ENCODE data around the gene SLC12A7. TPM values are rescaled to one million over a fixed set of nuclear protein-coding genes. Genes with fewer than 3 reads are reported as not detected.
"Not testable (repeated sequence)": the region's sequence is repeated elsewhere in the genome, so short reads cannot be mapped to it uniquely, and the experiment has no call there.

Gene SLC12A7
- total RNA-seq, 1 donor from 2014 or later: 24.5 TPM

DNA sequence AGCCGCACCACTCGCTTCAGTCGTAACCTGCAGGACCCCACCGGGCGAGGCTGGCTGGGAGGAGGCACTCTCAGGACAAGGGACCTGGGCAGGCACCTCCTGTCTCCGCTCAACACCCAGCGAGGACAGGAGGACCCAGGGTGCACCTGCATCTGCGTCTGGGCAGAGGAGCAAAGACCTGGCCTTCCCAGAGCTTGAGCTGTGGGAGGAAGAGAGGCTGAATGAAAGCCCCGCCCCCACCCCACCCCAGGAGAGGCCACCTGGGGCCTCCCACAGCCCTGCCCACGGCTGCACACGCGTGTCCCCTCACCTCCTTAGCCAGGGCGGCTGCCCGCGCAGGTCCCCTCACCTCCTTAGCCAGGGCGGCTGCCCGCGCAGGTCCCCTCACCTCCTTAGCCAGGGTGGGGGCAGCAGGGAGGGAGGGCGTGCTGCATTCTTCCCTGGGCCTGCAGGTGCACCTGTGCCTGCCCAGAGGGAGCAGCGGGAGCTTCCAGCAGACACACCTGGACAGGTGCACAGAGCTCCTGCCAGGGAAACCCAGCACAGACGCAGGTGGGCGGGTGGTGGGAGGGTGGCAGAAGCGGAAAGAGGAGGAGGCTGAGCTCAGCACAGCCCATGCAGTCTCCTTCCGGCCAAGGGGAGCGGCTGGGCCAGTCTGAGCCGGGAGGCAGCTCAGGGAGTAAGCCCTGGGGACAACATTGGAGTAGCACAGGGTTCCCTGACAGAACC lies 18.5 kb upstream of the SLC12A7 start:
- Mint-ChIP-seq H3K4me1 (ENCODE audit: unreplicated experiment) (peaks cover 13% of the 10 kb centered on the region), H3K27ac (ENCODE audit: unreplicated experiment) (no peak overlapping the region)
- DNase-seq (ENCODE audit: low spot score): no peak

DNA sequence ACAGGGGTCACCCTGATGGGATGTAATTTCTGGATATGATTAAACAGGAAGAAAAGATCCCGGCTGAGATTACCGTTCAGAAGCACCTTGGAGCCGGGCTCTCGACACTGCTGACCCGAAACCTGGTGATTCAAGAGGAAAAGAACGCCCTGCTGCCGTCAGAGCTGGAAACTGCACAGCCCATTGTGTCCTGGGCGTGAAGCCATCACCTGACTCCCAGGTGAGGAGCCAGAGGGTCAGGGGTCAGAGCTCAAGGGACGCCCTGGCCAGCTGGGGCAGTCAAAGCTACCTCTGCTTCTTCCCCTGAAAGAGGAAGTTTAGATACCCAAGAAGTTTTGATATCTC lies 17.8 kb upstream of the SLC12A7 start:
- Mint-ChIP-seq H3K36me3 (ENCODE audit: low read depth, unreplicated experiment) (peaks cover 3% of the 10 kb centered on the region), H3K27ac (ENCODE audit: unreplicated experiment) (no peak overlapping the region), H3K4me1 (ENCODE audit: unreplicated experiment) (peaks cover 13% of the 10 kb centered on the region), H3K9me3 (ENCODE audit: unreplicated experiment) (no peaks in the 10 kb centered on the region), H3K27me3 (ENCODE audit: unreplicated experiment) (peaks cover 6% of the 10 kb centered on the region), H3K4me3 (ENCODE audit: unreplicated experiment) (no peak overlapping the region)
- TF ChIP-seq, protein P1, sequence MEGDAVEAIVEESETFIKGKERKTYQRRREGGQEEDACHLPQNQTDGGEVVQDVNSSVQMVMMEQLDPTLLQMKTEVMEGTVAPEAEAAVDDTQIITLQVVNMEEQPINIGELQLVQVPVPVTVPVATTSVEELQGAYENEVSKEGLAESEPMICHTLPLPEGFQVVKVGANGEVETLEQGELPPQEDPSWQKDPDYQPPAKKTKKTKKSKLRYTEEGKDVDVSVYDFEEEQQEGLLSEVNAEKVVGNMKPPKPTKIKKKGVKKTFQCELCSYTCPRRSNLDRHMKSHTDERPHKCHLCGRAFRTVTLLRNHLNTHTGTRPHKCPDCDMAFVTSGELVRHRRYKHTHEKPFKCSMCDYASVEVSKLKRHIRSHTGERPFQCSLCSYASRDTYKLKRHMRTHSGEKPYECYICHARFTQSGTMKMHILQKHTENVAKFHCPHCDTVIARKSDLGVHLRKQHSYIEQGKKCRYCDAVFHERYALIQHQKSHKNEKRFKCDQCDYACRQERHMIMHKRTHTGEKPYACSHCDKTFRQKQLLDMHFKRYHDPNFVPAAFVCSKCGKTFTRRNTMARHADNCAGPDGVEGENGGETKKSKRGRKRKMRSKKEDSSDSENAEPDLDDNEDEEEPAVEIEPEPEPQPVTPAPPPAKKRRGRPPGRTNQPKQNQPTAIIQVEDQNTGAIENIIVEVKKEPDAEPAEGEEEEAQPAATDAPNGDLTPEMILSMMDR (IDR thresholded peaks at IDR 0.05; ENCODE audit: unreplicated experiment): no peak
- no peak for DNase-seq (ENCODE audit: low spot score)

More for the DNA sequence above, 18.5 kb upstream of the SLC12A7 start:
- H3K9me3 Mint-ChIP-seq (ENCODE audit: unreplicated experiment): no peaks in the 10 kb centered on the region
- peaks cover 6% of the 10 kb centered on the region for H3K27me3 Mint-ChIP-seq (ENCODE audit: unreplicated experiment)
- TF ChIP-seq, protein P1 (IDR thresholded peaks at IDR 0.05; ENCODE audit: unreplicated experiment): no peak
- H3K36me3 Mint-ChIP-seq (ENCODE audit: low read depth, unreplicated experiment): peaks cover 3% of the 10 kb centered on the region
- no peak overlapping the region for H3K4me3 Mint-ChIP-seq (ENCODE audit: unreplicated experiment)

DNA sequence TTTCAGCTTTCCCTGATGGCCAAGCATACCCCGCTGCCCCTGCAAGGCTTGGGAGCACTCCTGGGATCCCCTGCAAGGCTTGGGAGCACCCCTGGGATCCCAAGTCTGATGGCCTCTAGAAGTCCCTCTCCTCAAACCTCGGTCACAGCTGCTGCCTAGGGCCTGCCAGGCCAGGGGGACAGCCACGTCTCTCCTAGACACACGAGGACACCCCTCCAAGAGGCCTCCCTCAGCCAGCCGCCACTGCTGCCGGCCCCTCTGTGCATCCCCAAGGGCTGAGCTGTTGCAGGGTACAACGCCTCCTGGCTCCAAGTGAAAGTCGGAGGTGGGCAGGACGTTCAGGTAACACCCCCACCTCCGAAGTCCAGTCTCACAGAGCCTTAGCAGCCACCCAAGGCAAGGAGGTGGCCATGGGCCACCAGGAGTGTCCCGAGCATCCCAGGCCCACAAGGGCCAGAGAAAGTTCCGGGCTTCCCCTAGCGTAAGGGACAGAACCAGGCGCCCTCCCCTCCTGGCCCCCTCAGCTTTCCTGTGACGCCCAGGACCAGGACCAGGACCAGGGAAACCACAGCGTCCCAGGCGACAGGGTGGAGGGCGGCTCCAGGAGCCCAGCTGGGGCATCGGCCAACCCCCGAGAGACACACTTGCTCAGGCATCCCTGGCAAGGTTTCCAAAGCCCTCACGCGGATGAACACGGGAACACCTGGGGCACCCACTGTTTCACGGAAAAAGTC lies 17.3 kb upstream of the SLC12A7 start:
- no peaks in the 10 kb centered on the region for H3K9me3 Mint-ChIP-seq (ENCODE audit: unreplicated experiment)
- no peak for DNase-seq (ENCODE audit: low spot score)
- H3K27me3 Mint-ChIP-seq (ENCODE audit: unreplicated experiment): peaks cover 4% of the 10 kb centered on the region
- peaks cover 7% of the 10 kb centered on the region for H3K36me3 Mint-ChIP-seq (ENCODE audit: low read depth, unreplicated experiment)
- TF ChIP-seq, protein P1 (IDR thresholded peaks at IDR 0.05; ENCODE audit: unreplicated experiment): no peak
- no peak overlapping the region for H3K4me3 Mint-ChIP-seq (ENCODE audit: unreplicated experiment)
- peaks cover 13% of the 10 kb centered on the region for H3K4me1 Mint-ChIP-seq (ENCODE audit: unreplicated experiment)
- no peak overlapping the region for H3K27ac Mint-ChIP-seq (ENCODE audit: unreplicated experiment)

DNA sequence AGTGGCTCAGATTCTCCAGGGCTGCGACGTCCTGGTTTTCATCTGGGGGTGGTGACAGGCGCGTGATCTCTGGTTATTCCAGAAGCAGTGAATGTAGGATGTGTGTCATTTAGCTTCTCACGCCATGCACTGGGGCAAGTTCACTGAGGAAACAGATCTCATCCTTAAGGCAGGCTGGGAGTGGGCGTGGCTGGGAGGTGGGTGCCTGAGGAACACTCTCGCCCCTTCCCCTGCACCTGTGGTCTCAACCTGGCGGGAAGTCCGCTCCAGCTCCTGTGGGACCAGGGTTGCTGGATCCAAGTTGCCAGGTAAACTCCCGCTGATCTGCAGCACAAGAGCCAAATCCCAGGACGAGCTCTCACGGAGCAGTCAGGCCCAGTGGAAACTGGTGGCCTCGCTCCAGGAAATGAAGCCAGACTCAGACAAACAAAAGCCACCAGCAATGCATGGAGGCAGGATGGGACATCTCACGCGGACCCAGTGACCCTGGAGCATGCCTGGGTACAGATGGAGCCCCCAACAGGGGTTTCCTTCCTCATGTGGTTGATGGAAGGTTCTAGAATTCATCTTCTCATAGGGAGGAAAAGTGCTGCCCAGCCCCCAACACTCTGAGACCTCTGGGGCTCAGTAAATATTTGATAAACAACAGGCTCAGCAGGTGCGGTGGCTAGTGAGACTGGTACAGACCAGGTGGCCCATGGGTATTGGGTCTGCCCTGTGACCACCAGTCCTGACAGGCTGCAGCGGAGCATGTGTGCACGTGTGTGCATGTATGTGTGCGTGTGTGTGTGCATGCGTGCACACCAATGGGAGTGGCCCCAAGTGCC lies 16.3 kb upstream of the SLC12A7 start:
- peaks cover 10% of the 10 kb centered on the region for H3K36me3 Mint-ChIP-seq (ENCODE audit: low read depth, unreplicated experiment)

DNA sequence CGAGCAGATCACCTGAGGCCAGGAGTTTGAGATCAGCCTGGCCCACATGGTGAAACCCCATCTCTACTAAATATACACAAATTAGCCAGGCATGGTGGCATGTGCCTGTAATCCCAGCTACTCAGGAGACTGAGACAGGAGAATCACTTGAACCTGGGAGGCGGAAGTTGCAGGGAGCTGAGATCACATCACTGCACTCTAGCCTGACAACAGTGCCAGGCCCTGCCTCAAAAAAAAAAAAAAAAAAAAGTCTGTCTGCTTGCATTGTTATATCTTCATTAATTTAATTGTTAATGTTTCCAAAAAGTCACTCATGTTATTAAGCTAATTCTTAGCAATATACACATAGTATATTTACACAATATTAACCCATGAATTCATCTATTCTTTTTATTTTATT lies 13.8 kb upstream of the SLC12A7 start:
- H3K9me3 Mint-ChIP-seq (ENCODE audit: unreplicated experiment); DNase-seq (ENCODE audit: low spot score); H3K4me3 Mint-ChIP-seq (ENCODE audit: unreplicated experiment); H3K27me3 Mint-ChIP-seq (ENCODE audit: unreplicated experiment); H3K27ac Mint-ChIP-seq (ENCODE audit: unreplicated experiment): not testable (repeated sequence)
- Mint-ChIP-seq H3K4me1 (ENCODE audit: unreplicated experiment) (peaks cover 13% of the 10 kb centered on the region), H3K36me3 (ENCODE audit: low read depth, unreplicated experiment) (peaks cover 10% of the 10 kb centered on the region)

More for the DNA sequence above, 16.3 kb upstream of the SLC12A7 start:
- Mint-ChIP-seq H3K27me3 (ENCODE audit: unreplicated experiment) (peaks cover 4% of the 10 kb centered on the region), H3K4me3 (ENCODE audit: unreplicated experiment) (peak overlapping the region; percentile 62), H3K4me1 (ENCODE audit: unreplicated experiment) (peaks cover 13% of the 10 kb centered on the region), H3K27ac (ENCODE audit: unreplicated experiment) (peak overlapping the region; percentile 85), H3K9me3 (ENCODE audit: unreplicated experiment) (no peaks in the 10 kb centered on the region)
- TF ChIP-seq, protein P1 (IDR thresholded peaks at IDR 0.05; ENCODE audit: unreplicated experiment): no peak
- no peak for DNase-seq (ENCODE audit: low spot score)
